Glomerular visceral epithelial cell (primary cell): ENCODE results near the gene TUBGCP3.

Source experiments
- DNase-seq: peaks from one replicate; pipeline ENCODE4 v3.0.0-alpha.2; 2016; ENCODE audit errors: extremely low spot score

Gene TUBGCP3

DNA sequence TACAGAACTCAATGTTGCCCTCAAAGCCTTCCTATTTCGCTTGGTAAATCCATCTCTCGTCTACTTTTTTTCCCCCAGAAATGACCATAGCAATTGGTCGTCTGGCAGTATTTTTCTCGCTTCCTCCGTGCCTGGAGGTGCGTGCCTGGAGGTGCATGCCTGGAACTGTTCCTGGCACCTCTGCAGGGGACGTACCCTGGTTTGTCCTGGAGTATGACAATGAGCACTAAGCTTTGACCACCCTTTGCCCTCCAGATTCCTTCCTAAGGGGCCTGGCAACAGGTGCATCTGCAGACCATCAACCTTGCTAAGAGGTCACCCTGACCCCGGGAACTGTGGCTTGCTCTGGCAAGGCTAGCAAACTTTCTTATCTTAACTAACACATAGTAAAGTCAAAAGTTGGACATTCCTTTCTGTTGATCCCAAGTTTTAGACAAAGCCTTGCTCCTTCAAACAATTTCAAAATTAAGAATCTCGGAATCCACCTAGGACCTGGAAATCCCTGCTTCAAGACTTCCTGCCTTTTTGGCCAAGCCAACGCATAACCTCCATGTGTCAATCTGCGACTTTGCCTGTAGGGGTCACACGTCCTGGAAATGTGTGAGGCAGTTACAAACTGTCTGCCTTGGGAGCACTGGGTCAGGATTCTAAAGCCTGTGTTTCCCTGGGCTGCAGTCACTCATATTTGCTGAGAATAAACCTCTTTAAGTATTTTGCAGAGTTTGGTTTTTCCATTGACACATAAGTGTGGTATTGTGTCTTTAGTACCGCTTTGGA is 28.8 kb upstream of the TUBGCP3 start:
- DNase-seq, result peak; percentile 48

DNA sequence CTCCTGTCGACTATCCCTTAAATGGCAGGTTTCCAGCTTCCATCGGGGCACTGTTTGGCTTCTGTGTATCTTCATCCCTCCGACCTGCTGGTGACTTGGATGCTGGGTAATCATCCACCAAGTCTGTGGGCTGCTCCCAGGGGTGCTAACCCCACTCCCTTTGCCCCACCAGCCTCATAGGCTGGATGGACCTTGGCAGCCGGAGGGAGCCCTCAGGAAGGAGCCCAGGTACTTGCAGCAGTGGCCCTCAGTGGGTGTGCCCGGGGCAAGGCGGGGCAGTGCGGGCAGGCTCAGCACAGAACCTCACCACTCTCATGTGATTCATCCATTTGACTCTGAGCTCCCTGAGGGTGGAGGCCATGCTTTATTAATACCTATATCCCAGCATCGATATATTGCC is 27.4 kb upstream of the TUBGCP3 start:
- DNase-seq, result no peak

DNA sequence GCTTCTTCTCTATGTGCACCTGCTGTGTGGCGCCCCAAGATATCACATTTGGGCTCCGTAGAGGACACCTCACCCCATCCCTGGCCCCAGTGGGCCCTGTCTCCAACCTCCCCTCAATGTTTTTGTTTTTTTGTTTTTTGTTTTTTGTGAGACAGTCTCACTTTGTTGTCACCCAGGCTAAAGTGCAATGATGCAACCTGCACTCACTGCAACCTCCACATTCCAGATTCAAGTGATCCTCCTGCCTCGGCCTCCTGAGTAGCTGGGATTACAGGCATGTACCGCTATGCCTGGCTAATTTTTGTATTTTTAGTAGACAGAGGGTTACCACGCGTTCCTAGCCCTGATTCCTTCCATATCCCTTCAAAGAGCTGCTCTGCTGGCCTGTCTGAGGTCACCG is 26.9 kb upstream of the TUBGCP3 start:
- DNase-seq, result no peak

DNA sequence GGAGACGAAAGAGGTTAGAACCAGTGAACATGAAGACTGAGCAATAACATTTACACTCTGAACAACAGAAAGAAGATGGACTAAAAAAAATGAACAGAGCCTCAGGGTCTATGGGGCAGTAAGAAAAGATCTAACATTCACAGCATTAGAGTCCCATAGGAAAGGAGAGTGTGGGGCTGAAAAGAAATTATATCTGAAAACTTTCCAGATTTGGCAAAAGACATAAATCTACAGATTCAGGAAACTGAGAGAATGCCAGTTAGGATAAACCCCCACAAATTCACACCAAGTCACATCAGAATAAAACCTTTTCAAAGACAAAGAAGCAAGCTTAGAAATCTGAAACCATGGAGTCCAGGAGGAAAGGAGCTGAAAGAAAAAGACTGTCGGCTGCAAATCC is 20.3 kb upstream of the TUBGCP3 start:
- DNase-seq, result no peak

DNA sequence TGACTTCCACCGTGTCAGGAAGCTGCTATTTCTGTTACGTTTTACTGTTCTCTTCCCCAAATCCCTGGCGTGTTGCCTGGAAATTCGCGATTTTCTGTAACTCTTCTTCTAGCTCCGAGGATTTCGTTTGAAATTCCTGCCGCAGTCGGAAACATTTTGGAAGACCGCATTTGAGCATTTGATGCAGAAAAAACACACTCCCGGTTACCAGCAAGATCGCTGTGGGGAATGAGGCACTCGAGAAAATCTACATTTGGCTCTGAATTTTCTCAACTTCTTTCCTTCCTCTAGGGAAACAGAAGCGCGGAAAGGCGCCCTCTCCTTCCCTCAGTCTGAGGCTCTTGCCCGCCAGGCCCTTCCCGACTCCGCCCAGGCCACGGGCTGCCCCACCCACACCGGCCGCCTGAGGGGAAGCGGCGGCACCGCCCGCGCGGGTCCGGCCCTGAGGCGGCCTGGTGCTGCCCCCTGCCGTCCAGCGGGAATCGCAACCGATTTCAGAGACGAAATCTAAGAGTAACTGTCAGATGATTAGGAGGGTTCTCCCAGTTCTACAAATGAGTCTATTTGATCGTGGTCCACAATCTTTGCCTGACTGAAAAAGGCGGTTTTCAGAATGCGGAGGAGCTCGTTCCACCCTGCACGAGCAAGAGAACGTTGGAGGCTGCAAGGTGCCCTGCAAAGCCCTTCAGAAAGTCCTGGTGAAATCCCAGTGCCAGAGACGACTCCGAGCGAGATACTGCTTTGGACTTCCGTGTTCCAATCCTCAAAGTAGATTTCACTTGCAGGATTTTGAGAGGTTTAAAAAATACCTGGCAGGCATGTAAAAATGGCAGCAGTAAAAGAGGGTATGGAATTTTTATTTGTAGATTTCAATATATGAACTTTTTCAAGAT is 18.4 kb upstream of the TUBGCP3 start:
- DNase-seq, result peak; percentile 90

DNA sequence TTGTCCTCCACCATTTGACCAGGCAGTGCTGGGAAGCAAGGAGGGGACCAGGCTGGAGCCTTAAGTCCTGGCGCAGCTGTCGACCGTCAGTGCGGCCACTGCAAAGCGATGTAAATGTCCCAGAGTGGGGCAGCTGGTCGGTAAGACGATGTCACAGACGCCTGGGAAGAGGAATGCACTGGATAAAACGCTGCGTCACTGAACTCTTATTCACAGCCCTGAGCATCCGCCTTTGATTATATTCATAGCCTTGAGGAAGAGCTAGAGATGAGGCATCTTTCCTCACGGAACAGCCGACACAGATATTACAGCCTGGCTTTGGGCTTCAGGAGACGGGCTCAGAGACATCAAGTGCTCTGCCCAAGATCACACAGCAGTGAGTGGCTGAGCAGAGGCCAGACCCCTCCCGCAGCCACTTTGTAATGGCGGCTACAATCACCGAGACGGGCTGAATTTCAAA is 17.6 kb upstream of the TUBGCP3 start:
- DNase-seq, result no peak

DNA sequence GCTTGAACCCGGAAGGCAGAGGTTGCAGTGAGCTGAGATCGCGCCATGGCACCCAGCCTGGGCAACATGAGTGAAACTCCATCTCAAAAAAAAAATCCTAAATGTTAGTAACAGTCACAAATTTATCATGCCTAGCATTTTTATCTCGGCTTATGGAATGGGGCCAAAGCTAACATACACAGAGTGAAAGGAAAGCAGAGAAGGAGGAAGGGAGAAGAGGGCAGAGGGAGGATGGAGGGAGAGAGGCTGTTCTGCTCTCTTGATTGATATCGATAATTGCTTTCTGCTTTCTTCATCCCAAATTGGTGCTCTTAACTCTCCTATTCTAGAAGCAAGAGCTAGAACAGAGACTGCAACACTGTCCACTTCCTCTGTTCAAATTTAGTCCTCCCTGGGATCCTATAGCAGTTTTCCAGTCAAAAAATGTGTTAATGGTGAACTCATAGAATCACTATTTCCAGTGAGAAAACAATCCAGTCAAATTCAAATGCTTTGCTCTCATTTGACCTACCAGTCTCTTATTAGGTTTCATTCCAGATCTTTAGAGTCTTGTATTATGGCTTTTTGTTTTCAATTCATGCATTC is 15.8 kb upstream of the TUBGCP3 start:
- no peak for DNase-seq

DNA sequence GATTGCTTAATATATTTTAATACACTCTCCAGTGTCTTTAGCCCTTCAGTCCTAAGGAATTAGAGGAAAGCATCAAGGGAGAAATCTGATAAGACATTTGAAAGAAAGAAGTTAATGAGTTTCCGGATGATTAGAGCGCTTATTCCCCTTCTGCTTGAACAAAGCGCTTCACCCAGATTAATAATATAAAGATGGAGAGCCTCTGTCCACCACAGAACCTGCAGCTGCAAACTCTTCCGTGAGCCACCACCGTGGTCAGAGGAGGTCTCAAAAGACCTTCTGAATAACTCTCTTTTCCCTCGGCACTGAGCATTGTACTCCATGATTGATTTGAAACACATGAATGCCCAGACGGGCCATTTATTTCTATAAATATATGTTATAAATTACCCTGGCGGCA is 14.2 kb upstream of the TUBGCP3 start:
- DNase-seq, result no peak

DNA sequence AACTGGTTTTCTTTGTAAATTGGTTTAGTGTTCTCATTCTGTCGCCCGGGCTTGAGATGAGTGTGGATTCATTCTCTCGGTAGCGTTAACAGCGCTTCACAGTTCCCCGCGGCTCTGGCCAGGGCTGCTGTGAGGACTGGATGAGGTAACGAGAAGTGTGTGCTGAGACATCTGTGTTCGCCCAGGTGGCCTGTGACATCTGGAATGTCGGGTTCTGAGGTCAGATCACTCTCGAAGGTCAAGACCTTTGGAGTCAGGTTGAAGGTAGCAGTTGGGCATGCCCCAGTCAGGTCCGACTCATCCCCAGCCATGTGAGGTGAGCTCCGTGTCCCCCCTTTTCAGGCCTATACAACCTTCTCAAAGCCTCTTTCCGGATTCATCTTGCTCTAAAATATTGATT is 13.4 kb upstream of the TUBGCP3 start:
- no peak for DNase-seq

DNA sequence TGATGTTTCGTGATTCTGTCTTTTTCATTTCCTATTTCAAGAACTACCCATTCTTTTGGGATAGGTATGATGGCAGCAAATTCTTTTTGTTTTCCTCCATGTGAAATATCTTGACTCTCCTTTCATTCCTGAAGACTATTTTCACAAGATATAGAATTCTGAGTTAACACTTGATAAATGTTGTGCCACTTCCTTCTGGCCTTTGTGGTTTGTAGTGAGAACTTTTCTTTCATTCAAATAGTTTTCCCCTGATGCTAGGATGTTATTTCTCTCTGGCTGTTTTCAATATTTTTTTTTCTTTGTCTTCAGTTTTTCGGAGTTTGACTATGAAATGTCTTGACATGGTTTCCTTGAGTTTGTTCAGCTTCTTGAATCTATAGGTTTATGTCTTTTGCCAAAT is 8.3 kb upstream of the TUBGCP3 start:
- no peak for DNase-seq

DNA sequence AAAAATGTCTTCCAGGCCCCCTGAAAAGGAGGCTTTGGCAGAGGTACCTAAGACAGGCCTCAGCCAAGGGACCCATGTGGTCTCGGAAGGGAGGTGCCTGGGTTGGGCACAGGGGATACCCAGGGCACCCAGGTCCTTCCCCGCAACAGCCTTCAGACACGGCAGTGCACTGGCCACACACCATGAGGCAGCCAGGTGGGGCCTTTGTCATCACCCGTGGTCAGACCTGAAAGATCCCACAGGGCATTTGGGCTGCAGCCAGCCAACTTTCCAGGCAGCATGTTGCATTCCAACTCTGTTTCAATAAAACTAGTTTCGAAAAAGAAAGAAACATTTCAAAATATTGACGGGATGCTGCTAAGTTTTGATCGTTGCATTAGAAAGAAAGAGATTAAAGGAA is 4.7 kb upstream of the TUBGCP3 start:
- peak; percentile 21 for DNase-seq

DNA sequence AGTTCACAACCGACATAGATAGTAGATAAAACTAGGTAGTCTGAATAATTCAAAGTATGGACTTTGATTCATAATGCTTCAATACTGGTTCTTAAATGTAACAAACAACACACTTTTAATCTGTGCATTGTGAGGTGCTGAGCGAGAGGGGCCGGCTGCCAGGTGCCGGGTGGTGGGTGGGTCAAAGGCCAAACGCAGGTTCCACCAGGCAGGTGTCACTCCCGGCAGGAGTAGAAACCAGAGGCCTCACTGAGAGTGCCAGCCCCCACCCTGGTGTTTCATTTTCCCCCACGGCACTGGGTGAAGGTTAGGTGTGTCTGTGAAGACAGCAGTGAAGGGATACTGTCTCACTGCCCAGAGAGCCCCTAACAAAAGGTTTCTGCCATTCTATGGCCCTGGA is 4.2 kb upstream of the TUBGCP3 start:
- DNase-seq, result no peak

DNA sequence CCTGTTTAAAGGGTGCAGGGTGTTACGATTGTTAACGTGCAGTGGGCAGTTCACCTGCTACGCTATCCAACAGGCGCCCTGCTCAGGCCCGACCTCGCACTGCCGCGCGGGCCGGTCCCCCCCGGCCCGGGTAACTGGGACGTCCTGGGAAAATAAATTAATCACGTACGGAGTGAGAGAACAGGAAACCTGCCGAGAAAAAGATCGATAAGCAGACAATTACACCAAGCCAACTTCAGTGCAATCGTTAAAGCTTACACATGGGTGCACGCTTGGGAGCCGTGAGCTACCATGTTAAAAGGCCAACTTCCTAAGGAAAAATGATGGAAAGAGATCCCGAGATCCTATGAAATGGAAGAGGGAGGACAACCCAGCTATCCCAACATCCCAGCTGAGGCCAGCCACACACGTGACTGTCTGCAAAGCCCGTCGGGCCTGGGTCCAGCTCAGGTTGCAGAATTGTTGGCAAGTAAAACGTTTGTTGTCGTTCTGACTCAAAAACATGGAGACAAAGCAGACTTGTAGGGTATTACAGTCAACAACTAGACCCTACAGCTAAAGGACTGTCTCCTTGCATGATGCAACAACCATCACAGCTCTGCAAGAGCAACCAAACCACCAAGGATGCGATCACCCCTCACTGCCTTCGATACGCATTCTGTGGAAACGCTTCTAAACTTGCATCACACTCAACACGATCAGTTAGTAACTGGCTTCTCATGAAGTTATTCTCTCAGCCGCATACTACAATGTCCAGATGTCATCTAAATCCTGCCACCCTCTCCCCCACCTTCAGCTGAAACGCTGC is 741 bp upstream of the TUBGCP3 start:
- no peak for DNase-seq

DNA sequence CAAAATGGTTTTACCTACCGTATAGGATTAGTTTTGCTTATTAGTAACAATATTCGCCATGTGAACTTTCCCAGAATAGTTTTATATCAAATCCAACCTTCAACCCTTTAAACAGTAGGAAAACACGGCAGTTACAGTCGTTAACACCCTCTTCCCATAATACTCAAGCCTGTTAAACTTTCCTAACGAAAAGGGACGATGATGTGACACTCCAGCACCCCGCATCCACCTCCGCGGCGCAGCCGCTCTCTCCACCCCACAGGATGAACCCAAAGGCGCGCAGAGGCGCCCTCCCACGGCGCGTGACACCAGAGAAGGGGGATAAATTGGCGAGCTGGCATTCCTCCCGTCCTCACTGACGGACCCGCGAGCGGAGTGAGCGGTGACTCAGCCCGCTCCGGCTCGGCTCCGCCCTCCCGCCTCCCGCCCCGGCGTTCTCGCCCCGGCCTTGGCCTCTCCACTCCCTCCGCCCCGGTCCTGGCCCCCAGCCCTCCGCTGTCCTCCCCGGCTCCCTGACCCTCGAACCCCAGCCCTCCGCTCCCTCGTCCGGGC is 665 bp downstream of the TUBGCP3 start:
- peak; percentile 92 for DNase-seq

DNA sequence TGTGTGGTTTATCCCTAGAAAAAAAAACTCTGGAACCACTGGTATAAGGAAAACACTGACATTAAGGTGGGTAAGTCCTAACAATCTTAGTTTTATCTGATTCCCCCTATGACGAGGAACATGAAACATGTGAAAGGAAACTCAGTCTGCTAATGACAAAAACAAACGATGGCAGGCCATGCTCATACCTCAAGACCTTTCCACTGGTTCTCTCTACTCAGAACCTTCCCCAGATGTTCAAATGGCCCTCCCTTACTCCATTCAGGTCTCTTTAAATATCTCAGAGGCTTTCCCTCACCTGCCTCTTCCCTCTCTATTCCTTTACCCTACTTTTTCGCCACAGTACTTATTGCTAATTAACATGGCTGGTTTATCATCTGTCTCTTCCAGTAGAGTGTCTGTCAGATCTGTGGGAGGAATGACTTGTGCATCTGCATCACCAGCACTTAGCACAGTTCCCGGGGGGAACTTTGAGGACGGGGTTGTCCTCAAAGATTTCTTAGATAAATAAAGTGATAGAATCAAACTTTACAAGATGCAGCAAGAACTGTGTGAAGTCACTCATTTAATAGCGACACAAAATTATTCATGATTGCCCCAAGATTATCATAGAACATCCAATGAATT is 1.5 kb downstream of the TUBGCP3 start:
- no peak for DNase-seq

DNA sequence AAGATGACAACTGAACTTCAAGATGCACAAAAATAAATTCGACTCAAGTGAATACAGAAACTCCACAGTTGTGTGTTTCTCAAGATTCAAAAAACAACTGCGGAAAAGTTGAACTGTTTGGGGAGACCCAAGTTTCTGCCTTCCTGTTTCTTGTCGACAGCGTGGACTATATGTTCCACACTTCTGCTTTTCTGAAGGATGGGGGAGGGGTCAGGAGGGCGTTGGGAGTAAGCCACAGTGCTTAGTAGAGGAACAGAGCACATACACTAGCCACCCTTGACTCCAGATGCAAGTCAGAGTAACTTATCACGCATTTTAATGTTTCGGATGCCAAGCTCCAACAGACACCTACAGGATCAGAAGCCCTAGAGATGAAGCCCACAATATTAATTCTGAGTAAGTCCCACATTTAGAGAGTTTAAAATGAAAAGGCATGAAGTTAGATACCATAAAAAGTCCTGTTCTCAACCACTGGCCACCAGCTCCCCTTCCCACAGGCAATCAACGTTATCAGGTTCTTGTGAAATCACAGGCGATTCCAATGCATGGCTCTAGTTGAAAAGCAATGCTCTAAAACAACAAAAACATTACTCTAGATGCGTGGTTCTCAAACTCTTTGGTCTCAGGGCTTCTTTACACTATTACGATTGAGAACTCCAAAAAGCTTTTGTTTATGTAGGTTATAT is 4.2 kb downstream of the TUBGCP3 start:
- no peak for DNase-seq

DNA sequence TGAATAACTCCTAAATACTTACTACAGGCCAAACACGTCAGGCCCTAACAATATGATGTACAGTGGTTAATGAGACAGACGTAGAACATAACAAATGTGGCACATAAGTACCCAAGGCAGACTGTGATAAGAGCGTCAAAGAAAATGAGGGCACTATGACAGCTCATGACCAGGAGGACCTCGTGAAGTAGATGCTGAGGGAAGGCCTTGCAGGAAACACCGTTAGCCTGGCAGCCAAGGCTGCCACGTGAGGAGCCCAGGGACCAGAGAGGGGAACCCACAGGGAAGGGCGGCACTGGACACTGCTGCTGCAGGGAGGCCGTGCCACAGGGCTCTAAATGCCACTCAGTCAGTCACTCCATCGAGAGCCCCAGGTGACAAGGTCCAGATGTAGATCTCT is 5.7 kb downstream of the TUBGCP3 start:
- no peak for DNase-seq

DNA sequence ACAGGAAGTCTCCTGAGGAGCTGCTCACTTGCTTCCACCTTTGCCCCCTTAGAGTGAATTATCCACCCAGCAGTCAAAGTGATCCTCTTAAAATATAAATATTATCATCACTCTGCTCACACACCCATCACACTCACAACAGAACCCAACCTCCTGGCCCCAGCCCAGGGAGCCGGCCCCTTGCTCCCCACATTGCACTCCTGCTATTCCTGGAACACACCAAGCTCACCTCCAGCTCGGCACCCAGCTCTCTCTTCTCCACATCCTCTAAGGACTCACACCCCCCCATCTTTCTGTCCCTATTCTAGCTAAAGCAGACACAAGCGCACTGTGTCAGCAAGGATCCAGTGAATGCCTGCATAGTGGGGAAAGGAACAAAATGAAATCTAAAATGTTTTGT is 7.0 kb downstream of the TUBGCP3 start:
- no peak for DNase-seq

DNA sequence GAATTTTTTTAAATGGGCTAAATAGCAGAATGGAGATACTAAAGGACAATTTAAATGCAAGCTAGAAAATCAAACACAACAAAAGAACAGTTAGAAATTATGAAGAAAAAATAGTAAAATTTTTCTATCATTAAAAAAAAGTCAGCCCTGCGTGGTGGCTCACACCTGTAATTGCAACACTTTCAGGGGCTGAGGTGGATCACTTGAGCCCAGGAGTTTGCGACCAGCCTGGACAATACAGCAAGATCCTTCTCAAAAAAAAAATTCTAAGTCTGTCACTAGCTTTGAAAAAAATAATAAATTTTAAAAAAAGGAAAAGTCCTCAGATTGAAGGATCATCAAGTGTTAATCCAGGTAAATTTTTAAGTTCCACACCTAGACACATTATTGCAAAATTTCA is 7.7 kb downstream of the TUBGCP3 start:
- no peak for DNase-seq

DNA sequence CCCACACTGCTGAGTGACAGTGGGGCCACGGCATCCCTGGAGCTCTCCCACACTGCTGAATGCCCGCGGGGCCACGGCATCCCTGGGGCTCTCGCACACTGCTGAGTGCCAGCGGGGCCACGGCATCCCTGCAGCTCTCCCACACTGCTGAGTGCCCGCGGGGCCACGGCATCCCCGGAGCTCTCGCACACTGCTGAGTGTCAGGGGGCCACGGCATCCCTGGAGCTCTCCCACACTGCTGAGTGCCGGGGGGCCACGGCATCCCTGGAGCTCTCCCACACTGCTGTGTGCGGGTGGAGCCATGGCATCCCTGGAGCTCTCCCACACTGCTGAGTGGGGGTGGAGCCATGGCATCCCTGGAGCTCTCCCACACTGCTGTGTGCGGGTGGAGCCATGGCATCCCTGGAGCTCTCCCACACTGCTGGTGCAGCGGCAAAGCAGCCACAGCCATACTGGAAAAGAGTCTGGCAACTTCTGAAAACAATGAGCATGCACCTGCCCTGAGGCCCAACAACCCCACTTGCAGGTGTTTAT is 8.6 kb downstream of the TUBGCP3 start:
- DNase-seq, result no peak
